AG09309 (cell line): ENCODE data around the gene WRAP73.

ENCODE experiments used
- DNase-seq: peaks from one replicate; pipeline ENCODE4 v3.0.0-alpha.2; 2010; ENCODE audit warnings: low read depth
- H3K4me3 ChIP-seq: 2 replicates; pipeline ENCODE4 v1.5.1; 2011; ENCODE audit warnings: mild to moderate bottlenecking, low read depth, low read length, moderate library complexity; ENCODE audit not compliant: control insufficient read depth
- CTCF ChIP-seq: IDR thresholded peaks from 2 replicates; pipeline ENCODE4 v1.5.1; 2011; ENCODE audit warnings: mild to moderate bottlenecking, low read depth, low read length, inconsistent platforms; ENCODE audit not compliant: insufficient read depth, control insufficient read depth; ENCODE audit errors: missing control alignments

Gene WRAP73

GRCh38 chr1:3631320-3632260, 18.3 kb downstream of the WRAP73 start:
- no peak overlapping the region for H3K4me3 ChIP-seq
- TF ChIP-seq CTCF, result no peak
- DNase-seq, result no peak

DNA sequence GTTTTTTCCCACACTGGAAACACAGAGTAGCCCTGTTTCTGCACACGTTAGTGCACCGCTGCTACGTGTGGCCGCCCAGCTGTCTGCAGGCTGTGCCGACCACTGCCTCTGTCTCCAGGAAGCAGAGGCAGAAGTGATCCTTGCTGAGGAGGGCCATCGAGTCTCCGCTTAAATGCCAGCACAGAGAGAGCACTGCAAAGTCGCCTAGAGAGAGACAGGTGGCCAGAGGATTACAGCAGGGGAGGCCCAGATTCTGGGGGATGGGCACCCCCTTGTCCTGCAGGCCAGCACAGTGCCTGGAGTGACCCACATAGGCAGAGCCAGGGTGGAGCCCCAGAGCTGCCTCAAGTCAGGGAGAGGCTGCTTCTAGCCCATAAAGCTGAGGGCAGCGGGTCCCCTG, 19.0 kb downstream of the WRAP73 start:
- H3K4me3 ChIP-seq, result no peak overlapping the region
- DNase-seq, result no peak
- TF ChIP-seq CTCF, result no peak

DNA sequence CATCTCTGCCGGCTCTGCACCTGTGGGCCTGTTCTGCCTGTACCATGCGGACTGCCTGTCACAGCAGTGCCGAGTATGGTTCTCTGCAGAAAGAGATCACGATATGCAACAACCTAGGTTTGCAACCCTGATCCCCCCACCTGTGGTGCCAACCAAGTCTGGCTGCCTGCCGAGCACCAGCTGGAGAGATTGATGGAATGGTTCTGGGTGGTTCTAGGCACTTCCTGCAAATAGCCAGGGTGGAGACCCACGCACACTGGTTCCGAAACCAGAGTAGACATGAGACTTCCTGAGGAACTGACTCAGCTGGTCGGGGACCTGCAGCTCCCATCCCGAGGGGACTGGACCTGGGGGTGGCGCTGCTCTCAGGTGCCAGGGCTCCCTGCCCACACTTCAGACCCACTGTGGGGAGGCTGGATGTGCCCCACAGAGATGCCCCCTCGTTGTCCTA, 19.7 kb downstream of the WRAP73 start:
- H3K4me3 ChIP-seq, result no peak overlapping the region
- DNase-seq, result no peak
- no peak for TF ChIP-seq CTCF

- no peak overlapping the region for H3K4me3 ChIP-seq
- no peak for DNase-seq
- TF ChIP-seq CTCF, result no peak
Observed at GRCh38 chr1:3629561-3630160, 20.2 kb downstream of the WRAP73 start.

GRCh38 chr1:3628445-3628844, 21.5 kb downstream of the WRAP73 start:
- no peak for TF ChIP-seq CTCF

GRCh38 chr1:3627515-3628253, 22.2 kb downstream of the WRAP73 start:
- no peak for TF ChIP-seq CTCF
- DNase-seq, result no peak

More at GRCh38 chr1:3628445-3628844, 21.5 kb downstream of the WRAP73 start:
- no peak for DNase-seq
- no peak overlapping the region for H3K4me3 ChIP-seq

More at GRCh38 chr1:3627515-3628253, 22.2 kb downstream of the WRAP73 start:
- no peak overlapping the region for H3K4me3 ChIP-seq
